Keratinocyte (primary cell): ENCODE results near the gene IGF2BP2. TPM values are rescaled to one million over a fixed set of nuclear protein-coding genes. Genes with fewer than 3 reads are reported as not detected.

Experiments
- DNase-seq: peaks from one replicate; pipeline ENCODE4 v3.0.0-alpha.2; 2011; ENCODE audit warnings: low read depth, missing footprints, low spot score
- FAIRE-seq: peaks from 2 replicates; lab custom pipeline; 2011; peaks lifted over from hg19 to GRCh38; lab: Jason Lieb, UNC
- H2AFZ ChIP-seq: 2 replicates; pipeline ENCODE4 v1.6.0; 2012; ENCODE audit warnings: low read length, control low read depth, inconsistent platforms; ENCODE audit not compliant: control insufficient read depth
- H3K27ac ChIP-seq: 2 replicates; pipeline ENCODE4 v1.5.1; 2011; ENCODE audit warnings: low read length; ENCODE audit not compliant: control insufficient read depth, insufficient read depth
- H3K27me3 ChIP-seq: 3 replicates; pipeline ENCODE4 v1.6.0; 2011; ENCODE audit warnings: low read length; ENCODE audit not compliant: control insufficient read depth, insufficient read depth; ENCODE audit errors: extremely low read depth
- H3K36me3 ChIP-seq, 2 experiments: 2 replicates in 1 of 2; 3 replicates in 1 of 2; pipeline ENCODE4 v1.5.1; 2011; ENCODE audit warnings: low read length in 2 of 2, mild to moderate bottlenecking in 1 of 2; ENCODE audit not compliant: control insufficient read depth in 2 of 2, insufficient read depth in 2 of 2; ENCODE audit errors: extremely low read depth in 1 of 2
- H3K4me1 ChIP-seq: 3 replicates; pipeline ENCODE4 v1.5.1; 2011; ENCODE audit warnings: low read length; ENCODE audit not compliant: control insufficient read depth, insufficient read depth; ENCODE audit errors: extremely low read depth
- H3K4me2 ChIP-seq: 3 replicates; pipeline ENCODE4 v1.6.0; 2011; ENCODE audit warnings: low read depth, low read length; ENCODE audit not compliant: control insufficient read depth, insufficient read depth; ENCODE audit errors: extremely low read depth
- H3K4me3 ChIP-seq, 3 experiments: fragments of 200-600 bp in 1 of 3; sonication (generic) in 1 of 3; 2 replicates in 2 of 3; 3 replicates in 1 of 3; pipeline ENCODE4 v1.5.1; 2011 to 2016; ENCODE audit warnings: low read length in 3 of 3, mild to moderate bottlenecking in 3 of 3, control low read depth in 2 of 3, inconsistent platforms in 1 of 3, low read depth in 1 of 3, mixed read lengths in 1 of 3, mixed run types in 1 of 3, moderate library complexity in 1 of 3; ENCODE audit not compliant: control insufficient read depth in 2 of 3, insufficient read depth in 2 of 3; ENCODE audit errors: extremely low read depth in 1 of 3
- H3K79me2 ChIP-seq: 2 replicates; pipeline ENCODE4 v1.6.0; 2012; ENCODE audit warnings: low read length; ENCODE audit not compliant: control insufficient read depth, insufficient read depth
- H3K9ac ChIP-seq: 3 replicates; pipeline ENCODE4 v1.6.0; 2011; ENCODE audit warnings: low read length; ENCODE audit not compliant: control insufficient read depth, insufficient read depth; ENCODE audit errors: extremely low read depth
- H3K9me1 ChIP-seq: 3 replicates; pipeline ENCODE4 v1.6.0; 2011; ENCODE audit warnings: low read length; ENCODE audit not compliant: control insufficient read depth, insufficient read depth; ENCODE audit errors: extremely low read depth
- H3K9me3 ChIP-seq: 2 replicates; pipeline ENCODE4 v1.5.1; 2012; ENCODE audit warnings: low read depth, low read length; ENCODE audit not compliant: control insufficient read depth
- H4K20me1 ChIP-seq: 3 replicates; pipeline ENCODE4 v1.6.0; 2011; ENCODE audit warnings: low read length; ENCODE audit not compliant: control insufficient read depth, insufficient read depth; ENCODE audit errors: extremely low read depth
- CTCF ChIP-seq, 3 experiments: IDR thresholded peaks in 1 of 3; conservative IDR thresholded peaks in 1 of 3; optimal IDR thresholded peaks in 1 of 3; 2 replicates in 2 of 3; 3 replicates in 1 of 3; pipeline versions ENCODE3 to v1.5.1; 2011; ENCODE audit warnings: low read length in 3 of 3, mild to moderate bottlenecking in 3 of 3, moderate library complexity in 2 of 3, control low read depth in 1 of 3, inconsistent platforms in 1 of 3; ENCODE audit not compliant: insufficient read depth in 2 of 3; ENCODE audit errors: extremely low read depth in 1 of 3
- EZH2 ChIP-seq: IDR thresholded peaks from one replicate; pipeline ENCODE4 v1.6.1; 2012; ENCODE audit warnings: inconsistent platforms, mild to moderate bottlenecking, low read length, moderate library complexity
- dilution Hi-C: fragments of 300-500 bp; cut with MboI; formaldehyde crosslinking; loops from one replicate; pipeline ENCODE4 v1.7.0; 2020; ENCODE audit warnings: low sequenced_read_pairs; ENCODE audit not compliant: extremely low pct_ligation_motif_present
- polyA plus RNA-seq, 5 experiments: library from polyadenylated mRNA; depleted of rRNA in 3 of 5; stranded (reverse) in 3 of 5; stranded (forward) in 1 of 5; unstranded in 1 of 5; fragments of >200 nt; gene quantifications; 1 replicate in 1 of 5; 2 replicates in 3 of 5; 3 replicates in 1 of 5; pipeline versions ENCODE4 v1.2.1 to v1.2.3, GENCODE V29; 2011 to 2012; ENCODE audit warnings: missing spikeins in 2 of 5, low read depth in 1 of 5, low replicate concordance in 1 of 5

Gene IGF2BP2
- polyA plus RNA-seq, 1 donor (not counting 4 experiments of a cell fraction or from before 2014, with no cell fraction given): 21.2 TPM

GRCh38 chr3:185778094-185778493 is 46.7 kb downstream of the IGF2BP2 start:
- Histone ChIP-seq H4K20me1 (peaks cover 43% of the 10 kb centered on the region), H3K4me2 (no peak overlapping the region), H3K4me3 (no peak overlapping the region), H3K36me3 (peaks cover 0 to 4% of the 10 kb centered on the region in 2 experiments), H3K27me3 (no peaks in the 10 kb centered on the region), H3K9me3 (no peaks in the 10 kb centered on the region), H3K9ac (no peak overlapping the region), H3K9me1 (peaks cover 16% of the 10 kb centered on the region), H2AFZ (no peak overlapping the region), H3K4me1 (peaks cover 28% of the 10 kb centered on the region), H3K79me2 (peaks cover 96% of the 10 kb centered on the region), H3K27ac (no peak overlapping the region)
- no peak for DNase-seq
- peak; percentile 5 for FAIRE-seq
- TF ChIP-seq EZH2 (no peak), CTCF (optimal IDR thresholded peaks at IDR 0.05 in 1 of 3, IDR thresholded peaks at IDR 0.05 in 1 of 3, conservative IDR thresholded peaks at IDR 0.05 in 1 of 3; ENCODE audit: extremely low read depth in 1 of 3, insufficient read depth in 2 of 3, low read length in 3 of 3) (no peak)
- dilution Hi-C loops: no loop called here

- TF ChIP-seq CTCF (optimal IDR thresholded peaks at IDR 0.05 in 1 of 3, IDR thresholded peaks at IDR 0.05 in 1 of 3, conservative IDR thresholded peaks at IDR 0.05 in 1 of 3; ENCODE audit: extremely low read depth in 1 of 3, insufficient read depth in 2 of 3, low read length in 3 of 3): no peak
- TF ChIP-seq EZH2: no peak
- Histone ChIP-seq H3K27ac (no peak overlapping the region), H3K36me3 (peaks cover 0 to 4% of the 10 kb centered on the region in 2 experiments), H3K9me3 (no peaks in the 10 kb centered on the region), H4K20me1 (peaks cover 11% of the 10 kb centered on the region), H2AFZ (no peak overlapping the region), H3K4me1 (peaks cover 26% of the 10 kb centered on the region), H3K27me3 (no peaks in the 10 kb centered on the region), H3K4me2 (no peak overlapping the region), H3K79me2 (peaks cover 90% of the 10 kb centered on the region), H3K9me1 (no peaks in the 10 kb centered on the region), H3K9ac (no peak overlapping the region), H3K4me3 (no peak overlapping the region)
- DNase-seq (no peak), FAIRE-seq (no peak)
- dilution Hi-C loops: no loop called here
These were observed 54.7 kb downstream of the IGF2BP2 start for GRCh38 chr3:185770109-185770508.
